GM12865 (cell line): ENCODE results near the gene FOXL1.

Source experiments
- DNase-seq: peaks from one replicate; pipeline ENCODE4 v3.0.0; 2010; ENCODE audit warnings: low read depth
- H3K4me3 ChIP-seq: 2 replicates; pipeline ENCODE4 v1.5.1; 2011; ENCODE audit warnings: mild to moderate bottlenecking, low read depth, low read length, control low read depth
- CTCF ChIP-seq: IDR thresholded peaks from 2 replicates; pipeline ENCODE4 v1.5.1; 2011; ENCODE audit warnings: low read length, control low read depth, low read depth, inconsistent platforms; ENCODE audit not compliant: insufficient read depth; ENCODE audit errors: missing control alignments

Gene FOXL1

GRCh38 chr16:86554917-86555703 is 23.2 kb upstream of the FOXL1 start, which contains the start of gene MTHFSD:
Gene MTHFSD, minus strand, starts transcription at chr16:86555235. Its CDS starts 51 bp downstream, at chr16:86555184.
- peak within 1 kb of the TSS; percentile 93 for H3K4me3 ChIP-seq
- DNase-seq: peak; percentile 94

GRCh38 chr16:86555704-86556075 is 22.7 kb upstream of the FOXL1 start:
- no peak for TF ChIP-seq CTCF
- DNase-seq: no peak
- peak overlapping the region; percentile 93 for H3K4me3 ChIP-seq

More at GRCh38 chr16:86554917-86555703, 23.2 kb upstream of the FOXL1 start, which contains the start of gene MTHFSD:
- TF ChIP-seq CTCF: no peak

GRCh38 chr16:86556576-86556975 is 21.8 kb upstream of the FOXL1 start:
- TF ChIP-seq CTCF: no peak

GRCh38 chr16:86557587-86557986 is 20.8 kb upstream of the FOXL1 start:
- no peak for TF ChIP-seq CTCF
- H3K4me3 ChIP-seq: no peak overlapping the region
- DNase-seq: no peak

More at GRCh38 chr16:86556576-86556975, 21.8 kb upstream of the FOXL1 start:
- H3K4me3 ChIP-seq: no peak overlapping the region
- DNase-seq: no peak

GRCh38 chr16:86558355-86559193 is 19.8 kb upstream of the FOXL1 start:
- no peak overlapping the region for H3K4me3 ChIP-seq

GRCh38 chr16:86559802-86560305 is 18.5 kb upstream of the FOXL1 start:
- H3K4me3 ChIP-seq: no peak overlapping the region
- no peak for TF ChIP-seq CTCF
- no peak for DNase-seq

More at GRCh38 chr16:86558355-86559193, 19.8 kb upstream of the FOXL1 start:
- TF ChIP-seq CTCF: no peak
- no peak for DNase-seq
